ENCODE results near the gene ZSCAN23.

Gene ZSCAN23

GRCh38 chr6:28443112-28443773 is at the start of gene ZSCAN23 (continued):
- TF ChIP-seq, protein P1, sequence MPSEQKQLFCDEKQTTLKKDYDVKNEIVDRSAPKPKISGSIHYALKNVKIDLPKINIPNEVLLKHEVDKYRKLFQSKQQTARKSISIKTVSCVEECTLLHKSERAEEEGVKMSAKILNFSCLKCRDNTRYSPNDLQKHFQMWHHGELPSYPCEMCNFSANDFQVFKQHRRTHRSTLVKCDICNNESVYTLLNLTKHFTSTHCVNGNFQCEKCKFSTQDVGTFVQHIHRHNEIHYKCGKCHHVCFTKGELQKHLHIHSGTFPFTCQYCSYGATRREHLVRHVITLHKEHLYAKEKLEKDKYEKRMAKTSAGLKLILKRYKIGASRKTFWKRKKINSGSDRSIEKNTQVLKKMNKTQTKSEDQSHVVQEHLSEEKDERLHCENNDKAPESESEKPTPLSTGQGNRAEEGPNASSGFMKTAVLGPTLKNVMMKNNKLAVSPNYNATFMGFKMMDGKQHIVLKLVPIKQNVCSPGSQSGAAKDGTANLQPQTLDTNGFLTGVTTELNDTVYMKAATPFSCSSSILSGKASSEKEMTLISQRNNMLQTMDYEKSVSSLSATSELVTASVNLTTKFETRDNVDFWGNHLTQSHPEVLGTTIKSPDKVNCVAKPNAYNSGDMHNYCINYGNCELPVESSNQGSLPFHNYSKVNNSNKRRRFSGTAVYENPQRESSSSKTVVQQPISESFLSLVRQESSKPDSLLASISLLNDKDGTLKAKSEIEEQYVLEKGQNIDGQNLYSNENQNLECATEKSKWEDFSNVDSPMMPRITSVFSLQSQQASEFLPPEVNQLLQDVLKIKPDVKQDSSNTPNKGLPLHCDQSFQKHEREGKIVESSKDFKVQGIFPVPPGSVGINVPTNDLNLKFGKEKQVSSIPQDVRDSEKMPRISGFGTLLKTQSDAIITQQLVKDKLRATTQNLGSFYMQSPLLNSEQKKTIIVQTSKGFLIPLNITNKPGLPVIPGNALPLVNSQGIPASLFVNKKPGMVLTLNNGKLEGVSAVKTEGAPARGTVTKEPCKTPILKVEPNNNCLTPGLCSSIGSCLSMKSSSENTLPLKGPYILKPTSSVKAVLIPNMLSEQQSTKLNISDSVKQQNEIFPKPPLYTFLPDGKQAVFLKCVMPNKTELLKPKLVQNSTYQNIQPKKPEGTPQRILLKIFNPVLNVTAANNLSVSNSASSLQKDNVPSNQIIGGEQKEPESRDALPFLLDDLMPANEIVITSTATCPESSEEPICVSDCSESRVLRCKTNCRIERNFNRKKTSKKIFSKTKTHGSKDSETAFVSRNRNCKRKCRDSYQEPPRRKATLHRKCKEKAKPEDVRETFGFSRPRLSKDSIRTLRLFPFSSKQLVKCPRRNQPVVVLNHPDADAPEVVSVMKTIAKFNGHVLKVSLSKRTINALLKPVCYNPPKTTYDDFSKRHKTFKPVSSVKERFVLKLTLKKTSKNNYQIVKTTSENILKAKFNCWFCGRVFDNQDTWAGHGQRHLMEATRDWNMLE (tag by site-specific recombination; conservative IDR thresholded peaks at IDR 0.05; ENCODE audit: low read depth) = peak; percentile 99
- TF ChIP-seq, protein P2, sequence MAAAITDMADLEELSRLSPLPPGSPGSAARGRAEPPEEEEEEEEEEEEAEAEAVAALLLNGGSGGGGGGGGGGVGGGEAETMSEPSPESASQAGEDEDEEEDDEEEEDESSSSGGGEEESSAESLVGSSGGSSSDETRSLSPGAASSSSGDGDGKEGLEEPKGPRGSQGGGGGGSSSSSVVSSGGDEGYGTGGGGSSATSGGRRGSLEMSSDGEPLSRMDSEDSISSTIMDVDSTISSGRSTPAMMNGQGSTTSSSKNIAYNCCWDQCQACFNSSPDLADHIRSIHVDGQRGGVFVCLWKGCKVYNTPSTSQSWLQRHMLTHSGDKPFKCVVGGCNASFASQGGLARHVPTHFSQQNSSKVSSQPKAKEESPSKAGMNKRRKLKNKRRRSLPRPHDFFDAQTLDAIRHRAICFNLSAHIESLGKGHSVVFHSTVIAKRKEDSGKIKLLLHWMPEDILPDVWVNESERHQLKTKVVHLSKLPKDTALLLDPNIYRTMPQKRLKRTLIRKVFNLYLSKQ (tag by site-specific recombination; IDR thresholded peaks at IDR 0.05; ENCODE audit: borderline replicate concordance) = no peak
- TF ChIP-seq, protein P3, sequence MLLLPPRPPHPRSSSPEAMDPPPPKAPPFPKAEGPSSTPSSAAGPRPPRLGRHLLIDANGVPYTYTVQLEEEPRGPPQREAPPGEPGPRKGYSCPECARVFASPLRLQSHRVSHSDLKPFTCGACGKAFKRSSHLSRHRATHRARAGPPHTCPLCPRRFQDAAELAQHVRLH (tag by site-specific recombination; IDR thresholded peaks at IDR 0.05) = 0 out of 2 replicates have a peak, but pooled peaks have one; percentile 57
- TF ChIP-seq SP2 (tag by site-specific recombination; IDR thresholded peaks at IDR 0.05) (peak; percentile 83), ZNF362 (tag by site-specific recombination; IDR thresholded peaks at IDR 0.05) (no peak), ZNF837 (tag by site-specific recombination; IDR thresholded peaks at IDR 0.05) (no peak), ZFP3 (tag by site-specific recombination; IDR thresholded peaks at IDR 0.05; ENCODE audit: low read depth) (no peak), ZNF561 (tag by site-specific recombination; IDR thresholded peaks at IDR 0.05; ENCODE audit: borderline replicate concordance) (0 out of 2 replicates have a peak, but pooled peaks have one; percentile 39), KLF1 (tag by site-specific recombination; IDR thresholded peaks at IDR 0.05) (no peak), ZNF530 (tag by site-specific recombination; IDR thresholded peaks at IDR 0.05; ENCODE audit: low read depth) (no peak), EGR2 (tag by site-specific recombination; IDR thresholded peaks at IDR 0.05; ENCODE audit: low read depth) (no peak), ZSCAN18 (tag by site-specific recombination; IDR thresholded peaks at IDR 0.05) (no peak), OSR2 (tag by site-specific recombination; IDR thresholded peaks at IDR 0.05) (no peak), ZNF132 (tag by site-specific recombination; IDR thresholded peaks at IDR 0.05; ENCODE audit: borderline replicate concordance) (no peak), ZNF776 (tag by site-specific recombination; IDR thresholded peaks at IDR 0.05; ENCODE audit: borderline replicate concordance) (no peak), ZSCAN16 (tag by site-specific recombination; IDR thresholded peaks at IDR 0.05) (no peak), TRIM28 (IDR thresholded peaks at IDR 0.05; ENCODE audit: borderline replicate concordance, low read length) (peak; percentile 25; the same call in 1 of the 2 replicates), IKZF3 (tag by site-specific recombination; IDR thresholded peaks at IDR 0.05) (no peak), ZNF768 (tag by site-specific recombination; IDR thresholded peaks at IDR 0.05) (no peak), ZNF792 (tag by site-specific recombination; IDR thresholded peaks at IDR 0.05) (no peak), ZNF341 (tag by site-specific recombination; IDR thresholded peaks at IDR 0.05; ENCODE audit: low read depth) (peak; percentile 94), ZNF211 (tag by site-specific recombination; IDR thresholded peaks at IDR 0.05; ENCODE audit: low read depth) (no peak), ZNF658 (tag by site-specific recombination; IDR thresholded peaks at IDR 0.05) (no peak), PRDM1 (tag by site-specific recombination; IDR thresholded peaks at IDR 0.05) (no peak), PRDM4 (tag by site-specific recombination; IDR thresholded peaks at IDR 0.05) (0 out of 2 replicates have a peak, but pooled peaks have one; percentile 36), ZBTB1 (tag by site-specific recombination; IDR thresholded peaks at IDR 0.05) (no peak)
- TF ChIP-seq, protein P4, sequence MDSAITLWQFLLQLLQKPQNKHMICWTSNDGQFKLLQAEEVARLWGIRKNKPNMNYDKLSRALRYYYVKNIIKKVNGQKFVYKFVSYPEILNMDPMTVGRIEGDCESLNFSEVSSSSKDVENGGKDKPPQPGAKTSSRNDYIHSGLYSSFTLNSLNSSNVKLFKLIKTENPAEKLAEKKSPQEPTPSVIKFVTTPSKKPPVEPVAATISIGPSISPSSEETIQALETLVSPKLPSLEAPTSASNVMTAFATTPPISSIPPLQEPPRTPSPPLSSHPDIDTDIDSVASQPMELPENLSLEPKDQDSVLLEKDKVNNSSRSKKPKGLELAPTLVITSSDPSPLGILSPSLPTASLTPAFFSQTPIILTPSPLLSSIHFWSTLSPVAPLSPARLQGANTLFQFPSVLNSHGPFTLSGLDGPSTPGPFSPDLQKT (IDR thresholded peaks at IDR 0.05; ENCODE audit: borderline replicate concordance, low read depth, low read length) = no peak
